H1 (cell line): ENCODE measurements around the gene ATG2B. TPM values are rescaled to one million over a fixed set of nuclear protein-coding genes. Genes with fewer than 3 reads are reported as not detected.

Source experiments
- CTCF ChIA-PET: fragments of 300-600 bp; sonication (Branson Sonifier 250); formaldehyde crosslinking; loops from one replicate; lab custom pipeline; 2021; ENCODE audit not compliant: partially characterized antibody; lab: Charles Lee
- POLR2A ChIA-PET: fragments of 300-600 bp; sonication (Branson Sonifier 250); formaldehyde crosslinking; loops from one replicate; lab custom pipeline; 2021; ENCODE audit warnings: inconsistent platforms; ENCODE audit not compliant: partially characterized antibody; lab: Charles Lee
- DNase-seq, 2 experiments: peaks; one replicate each; pipeline versions ENCODE4 v3.0.0 to v3.0.0-alpha.2; 2010 to 2022; ENCODE audit warnings: low spot score in 2 of 2, low read depth in 1 of 2, mixed read lengths in 1 of 2
- FAIRE-seq: peaks from 2 replicates; lab custom pipeline; 2011; peaks lifted over from hg19 to GRCh38; lab: Jason Lieb, UNC
- H2AFZ ChIP-seq: 2 replicates; pipeline ENCODE4 v1.8.1; 2012; ENCODE audit warnings: low read length, inconsistent platforms
- H2AK5ac ChIP-seq: 2 replicates; pipeline ENCODE4 v1.6.1; 2013; ENCODE audit warnings: low read depth, low read length
- H2BK120ac ChIP-seq: replicated peaks from 2 replicates; pipeline ENCODE3; 2013; ENCODE audit warnings: low read depth, low read length, inconsistent platforms
- H2BK12ac ChIP-seq: 2 replicates; pipeline ENCODE4 v1.6.1; 2013; ENCODE audit warnings: low read depth, low read length
- H2BK15ac ChIP-seq: 2 replicates; pipeline ENCODE4 v1.6.1; 2013; ENCODE audit warnings: low read length
- H2BK20ac ChIP-seq: 2 replicates; pipeline ENCODE4 v1.6.1; 2013; ENCODE audit warnings: low read length
- H2BK5ac ChIP-seq: 2 replicates; pipeline ENCODE4 v1.6.1; 2013; ENCODE audit warnings: low read depth, low read length
- H3K14ac ChIP-seq: 2 replicates; pipeline ENCODE4 v1.6.1; 2013; ENCODE audit warnings: inconsistent platforms; ENCODE audit not compliant: insufficient read length
- H3K18ac ChIP-seq: 2 replicates; pipeline ENCODE4 v1.6.1; 2013; ENCODE audit warnings: low read length; ENCODE audit errors: extremely low read depth
- H3K23ac ChIP-seq: 2 replicates; pipeline ENCODE4 v1.6.1; 2013; ENCODE audit warnings: inconsistent platforms; ENCODE audit not compliant: insufficient read length
- H3K23me2 ChIP-seq: 2 replicates; pipeline ENCODE4 v1.6.1; 2013; ENCODE audit warnings: low read depth, low read length
- H3K27ac ChIP-seq: 2 replicates; pipeline ENCODE4 v1.6.1; 2011; ENCODE audit warnings: low read depth, low read length, inconsistent platforms
- H3K27me3 ChIP-seq, 4 experiments: replicated peaks in 1 of 4; 1 replicate in 1 of 4; 2 replicates in 3 of 4; pipeline versions ENCODE4 v1.6.1 to v1.8.1; 2011 to 2013; ENCODE audit warnings: low read length in 3 of 4, mild to moderate bottlenecking in 3 of 4, inconsistent platforms in 2 of 4, mixed read lengths in 2 of 4, moderate library complexity in 1 of 4; ENCODE audit not compliant: control insufficient read depth in 3 of 4, insufficient read depth in 3 of 4; ENCODE audit errors: extremely low read depth in 1 of 4
- H3K36me3 ChIP-seq, 4 experiments: 2 replicates each; pipeline versions ENCODE4 v1.6.1 to v1.8.1; 2011 to 2013; ENCODE audit warnings: mild to moderate bottlenecking in 4 of 4, low read length in 3 of 4, moderate library complexity in 2 of 4, control low read depth in 1 of 4, inconsistent platforms in 1 of 4; ENCODE audit not compliant: insufficient read depth in 4 of 4, control insufficient read depth in 2 of 4
- H3K4ac ChIP-seq: replicated peaks from 2 replicates; pipeline ENCODE3; 2013; ENCODE audit warnings: low read length, low read depth, mixed read lengths, inconsistent platforms; ENCODE audit not compliant: insufficient read length
- H3K4me1 ChIP-seq, 4 experiments: replicated peaks in 1 of 4; 1 replicate in 1 of 4; 2 replicates in 3 of 4; pipeline versions ENCODE4 v1.6.1 to v1.8.1; 2011 to 2013; ENCODE audit warnings: low read length in 3 of 4, inconsistent platforms in 2 of 4, mixed read lengths in 1 of 4; ENCODE audit not compliant: insufficient read depth in 4 of 4, control insufficient read depth in 3 of 4
- H3K4me2 ChIP-seq, 2 experiments: 2 replicates each; pipeline versions ENCODE4 v1.6.1 to v1.8.1; 2011 to 2013; ENCODE audit warnings: low read depth in 2 of 2, low read length in 2 of 2, control low read depth in 1 of 2, inconsistent platforms in 1 of 2, mild to moderate bottlenecking in 1 of 2; ENCODE audit not compliant: insufficient read depth in 1 of 2
- H3K4me3 ChIP-seq, 4 experiments: fragments of 200-600, 300-600 bp in 1 of 4; sonication (generic), shearing (Covaris generic), sonication (Bioruptor Twin) in 1 of 4; 2 replicates each; pipeline versions ENCODE4 v1.5.1 to v1.8.1; 2011 to 2016; ENCODE audit warnings: low read length in 4 of 4, low read depth in 3 of 4, control low read depth in 2 of 4, inconsistent platforms in 2 of 4, mild to moderate bottlenecking in 2 of 4, mixed read lengths in 1 of 4, moderate library complexity in 1 of 4; ENCODE audit not compliant: insufficient read depth in 2 of 4; ENCODE audit errors: extremely low read depth in 1 of 4
- H3K56ac ChIP-seq: replicated peaks from 2 replicates; pipeline ENCODE3; 2013; ENCODE audit warnings: low read depth, mild to moderate bottlenecking, mixed read lengths, low read length, inconsistent platforms; ENCODE audit not compliant: insufficient read length
- H3K79me1 ChIP-seq: 2 replicates; pipeline ENCODE4 v1.6.1; 2013; ENCODE audit warnings: low read depth, low read length, control low read depth
- H3K79me2 ChIP-seq, 2 experiments: 2 replicates each; pipeline versions ENCODE4 v1.6.1 to v1.8.1; 2012 to 2013; ENCODE audit warnings: low read length in 2 of 2, mild to moderate bottlenecking in 2 of 2, inconsistent platforms in 1 of 2; ENCODE audit not compliant: insufficient read depth in 2 of 2, control insufficient read depth in 1 of 2
- H3K9ac ChIP-seq, 4 experiments: replicated peaks in 1 of 4; 1 replicate in 1 of 4; 2 replicates in 3 of 4; pipeline versions ENCODE4 v1.6.1 to v1.8.1; 2011 to 2013; ENCODE audit warnings: low read depth in 3 of 4, low read length in 3 of 4, control low read depth in 2 of 4, mild to moderate bottlenecking in 2 of 4, moderate library complexity in 2 of 4, inconsistent platforms in 1 of 4; ENCODE audit errors: extremely low read depth in 1 of 4
- H3K9me3 ChIP-seq, 2 experiments: 2 replicates each; pipeline versions ENCODE4 v1.6.1 to v1.8.1; 2012 to 2013; ENCODE audit warnings: mild to moderate bottlenecking in 2 of 2, moderate library complexity in 2 of 2, control low read depth in 1 of 2, inconsistent platforms in 1 of 2, low read depth in 1 of 2, low read length in 1 of 2, mixed read lengths in 1 of 2; ENCODE audit not compliant: insufficient read depth in 2 of 2
- H4K20me1 ChIP-seq, 2 experiments: replicated peaks in 1 of 2; 2 replicates each; pipeline versions ENCODE3 to v1.8.1; 2011 to 2013; ENCODE audit warnings: inconsistent platforms in 2 of 2, low read length in 2 of 2, mild to moderate bottlenecking in 1 of 2; ENCODE audit not compliant: insufficient read depth in 2 of 2, control insufficient read depth in 1 of 2
- H4K5ac ChIP-seq: 2 replicates; pipeline ENCODE4 v1.6.1; 2013; ENCODE audit warnings: low read length, low read depth, mixed read lengths, inconsistent platforms; ENCODE audit not compliant: insufficient read length
- H4K8ac ChIP-seq: 2 replicates; pipeline ENCODE4 v1.8.0; 2013; ENCODE audit warnings: mild to moderate bottlenecking, moderate library complexity, low read length, inconsistent platforms; ENCODE audit not compliant: insufficient read depth; ENCODE audit errors: extremely low read depth
- H4K91ac ChIP-seq: replicated peaks from 2 replicates; pipeline ENCODE3; 2013; ENCODE audit warnings: low read length, mixed read lengths, inconsistent platforms; ENCODE audit not compliant: insufficient read length
- CTBP2 ChIP-seq: IDR thresholded peaks from 2 replicates; pipeline ENCODE4 v1.7.0; 2011; ENCODE audit warnings: borderline replicate concordance, mild to moderate bottlenecking, moderate library complexity, mixed read lengths, low read length; ENCODE audit not compliant: insufficient read depth, insufficient read length
- CTCF ChIP-seq, 3 experiments: IDR thresholded peaks; 1 replicate in 2 of 3; 2 replicates in 1 of 3; pipeline versions ENCODE4 v1.5.1 to v1.6.1; 2011; ENCODE audit warnings: low read length in 3 of 3, mild to moderate bottlenecking in 3 of 3, inconsistent platforms in 2 of 3, low read depth in 1 of 3, moderate library complexity in 1 of 3; ENCODE audit not compliant: insufficient read depth in 1 of 3; ENCODE audit errors: control extremely low read depth in 1 of 3
- KDM5A ChIP-seq: fragments of 200-600 bp; IDR thresholded peaks from 2 replicates; pipeline ENCODE4 v1.7.1; 2012; ENCODE audit warnings: mild to moderate bottlenecking, low read length, inconsistent platforms, mixed read lengths
- RXRA ChIP-seq: IDR thresholded peaks from 2 replicates; pipeline ENCODE4 v1.6.1; 2011; ENCODE audit warnings: low read depth, mild to moderate bottlenecking, low read length, moderate library complexity; ENCODE audit not compliant: insufficient read depth
- SIX5 ChIP-seq: IDR thresholded peaks from 2 replicates; pipeline ENCODE4 v1.6.1; 2011; ENCODE audit warnings: mild to moderate bottlenecking, low read depth, low read length
- SRF ChIP-seq: IDR thresholded peaks from 2 replicates; pipeline ENCODE4 v1.6.1; 2011; ENCODE audit warnings: mild to moderate bottlenecking, low read depth, low read length, moderate library complexity
- TEAD4 ChIP-seq: IDR thresholded peaks from 2 replicates; pipeline ENCODE4 v1.6.1; 2012; ENCODE audit warnings: low read depth, low read length, inconsistent platforms, mixed read lengths
- USF2 ChIP-seq: IDR thresholded peaks from 2 replicates; pipeline ENCODE4 v1.6.1; 2011; ENCODE audit warnings: low read length, improper control_type of control experiment
- WGBS, 2 experiments: shearing (Covaris generic) in 1 of 2; methylation state at CpG; one replicate each; pipeline versions ENCODE4 v1.1.6 to v1.1.7; 2013 to 2015; ENCODE audit warnings: low lambda C conversion rate in 2 of 2, mixed read lengths in 2 of 2, inconsistent platforms in 1 of 2, low coverage in 1 of 2, missing lambda C conversion rate in 1 of 2; ENCODE audit not compliant: insufficient replicate concordance in 2 of 2, insufficient coverage in 1 of 2, insufficient read length in 1 of 2; ENCODE audit errors: extremely low coverage in 1 of 2, missing lambda C conversion rate in 1 of 2; 5-methylcytosine and 5-hydroxymethylcytosine counted together
- polyA plus RNA-seq, 7 experiments: library from polyadenylated mRNA; depleted of rRNA in 3 of 7; stranded (reverse) in 5 of 7; unstranded in 2 of 7; fragments of >200 nt in 5 of 7; fragments of 200-250 nt in 2 of 7; gene quantifications; 1 replicate in 5 of 7; 2 replicates in 1 of 7; 4 replicates in 1 of 7; pipeline versions ENCODE4 v1.2.1 to v1.2.3, GENCODE V29; 2011 to 2013; ENCODE audit warnings: missing spikeins in 2 of 7, mixed read lengths in 2 of 7
- total RNA-seq: library from RNA; stranded (reverse); fragmentation: NEBNext Ultra II Directional; extraction: Animal tissue kit (Norgen Biotek cat#: 25700); gene quantifications from 2 replicates; pipeline ENCODE4 v1.2.1, GENCODE V29; 2021

ATG2B gene
- total and polyA plus RNA-seq, 2 of the 8 experiments (the other 6 are each of a cell fraction or from before 2014, with no cell fraction given) = 4.6 to 14.4 TPM

- H3K4ac ChIP-seq = no peak overlapping the region
- H4K8ac ChIP-seq = no peak overlapping the region
- no peak overlapping the region for H4K91ac ChIP-seq
- no peak overlapping the region for H3K4me2 ChIP-seq
- no peak overlapping the region for H2BK15ac ChIP-seq
- H3K23me2 ChIP-seq = no peaks in the 10 kb centered on the region
- no peak overlapping the region for H3K9ac ChIP-seq
- H2AK5ac ChIP-seq = no peak overlapping the region
- WGBS, 2 experiments = 88% methylated on average over 20 of the region's 20 CpGs; no CpG with 5 or more reads in 1 of the 2 experiments
- no peak overlapping the region for H2BK12ac ChIP-seq
- H3K14ac ChIP-seq = no peak overlapping the region
- H2AFZ ChIP-seq = no peak overlapping the region
- peaks cover 0 to 7% of the 10 kb centered on the region in 2 experiments; a peak in 2 of 4 replicates for H3K9me3 ChIP-seq
- H4K20me1 ChIP-seq = no peaks in the 10 kb centered on the region
- no peak overlapping the region for H2BK20ac ChIP-seq
- no peak overlapping the region for H3K18ac ChIP-seq
- no peak overlapping the region for H2BK5ac ChIP-seq
- no peaks in the 10 kb centered on the region for H3K79me1 ChIP-seq
- no peak overlapping the region for H2BK120ac ChIP-seq
- no peak overlapping the region for H3K23ac ChIP-seq
- H3K79me2 ChIP-seq = no peaks in the 10 kb centered on the region
- no peak overlapping the region for H3K27ac ChIP-seq
- no peak for DNase-seq
- no peak for FAIRE-seq
- H3K4me1 ChIP-seq = no peaks in the 10 kb centered on the region
- no peak overlapping the region for H4K5ac ChIP-seq
- ChIA-PET CTCF (interaction anchor here (0.6 to 7.1 kb wide), 11 partner anchors 10 to 599 kb away, joined by 3 to 67 read pairs (median 3); partner anchors contain the start of gene BDKRB2), POLR2A (no interaction called here)
- H3K36me3 ChIP-seq = no peaks in the 10 kb centered on the region
- H3K56ac ChIP-seq = no peak overlapping the region
- H3K27me3 ChIP-seq = no peaks in the 10 kb centered on the region
- H3K4me3 ChIP-seq = no peak overlapping the region
- TF ChIP-seq SIX5 = no peak
- no peak for TF ChIP-seq KDM5A
- no peak for TF ChIP-seq USF2
- TF ChIP-seq SRF = no peak
- TF ChIP-seq CTCF (IDR thresholded peaks at IDR 0.05; ENCODE audit: control extremely low read depth in 1 of 3, insufficient read depth in 1 of 3, low read depth in 1 of 3, low read length in 3 of 3) = peak in 2 of 3 experiments; percentile 12 to 28; a peak in 2 of 4 replicates
- TF ChIP-seq RXRA = no peak
- TF ChIP-seq CTBP2 = no peak
- TF ChIP-seq TEAD4 = no peak
These were observed 99.6 kb downstream of the ATG2B start for GRCh38 chr14:96263347-96264199.
